Peyer's patch (tissue), 4 donors: ENCODE results near the gene SFT2D3.

ENCODE experiments used
- CTCF ChIP-seq, 6 experiments: fragments of 450-650 bp in 4 of 6; fragments of 200-600 bp in 2 of 6; sonication (generic) in 1 of 6; IDR thresholded peaks; one replicate each; pipeline ENCODE4 v1.5.1; 2017 to 2019; ENCODE audit warnings: antibody characterized with exemption in 6 of 6, mild to moderate bottlenecking in 3 of 6, moderate library complexity in 1 of 6
- POLR2A ChIP-seq, 2 donors: fragments of 450-650 bp; IDR thresholded peaks; one replicate each; pipeline ENCODE4 v1.5.1; 2017; ENCODE audit warnings: antibody characterized with exemption in 2 of 2, mild to moderate bottlenecking in 2 of 2, moderate library complexity in 2 of 2

- TF ChIP-seq CTCF (IDR thresholded peaks at IDR 0.05): no peak
- no peak for TF ChIP-seq POLR2A (IDR thresholded peaks at IDR 0.05)
Measured at GRCh38 chr2:127698553-127699355, 2.5 kb upstream of the SFT2D3 start.
